Peyer's patch (tissue), 4 donors: ENCODE data around the gene ATP9B. TPM values are rescaled to one million over a fixed set of nuclear protein-coding genes. Genes with fewer than 3 reads are reported as not detected.

Experiments
- DNase-seq, 3 donors: peaks; one replicate each; pipeline ENCODE4 v3.0.0-alpha.2; 2017 to 2019
- H3K27ac ChIP-seq, 4 donors: fragments of 200-600 bp; sonication (generic); one replicate each; pipeline ENCODE4 v1.5.1; 2016 to 2019
- H3K27me3 ChIP-seq, 2 donors: fragments of 200-600 bp; sonication (generic); one replicate each; pipeline ENCODE4 v1.5.1; 2019
- H3K36me3 ChIP-seq, 3 donors: fragments of 200-600 bp; sonication (generic); one replicate each; pipeline ENCODE4 v1.5.1; 2016 to 2019
- H3K4me1 ChIP-seq, 4 donors: fragments of 200-600 bp; sonication (generic); one replicate each; pipeline ENCODE4 v1.5.1; 2016 to 2019
- H3K4me3 ChIP-seq, 4 donors: fragments of 200-600 bp; sonication (generic); 1 replicate in 3 of 4; 2 replicates in 1 of 4; pipeline ENCODE4 v1.5.1; 2016 to 2019; ENCODE audit warnings: mild to moderate bottlenecking in 1 of 4
- H3K9me3 ChIP-seq, 4 donors: fragments of 200-600 bp; sonication (generic); one replicate each; pipeline ENCODE4 v1.5.1; 2016 to 2019; ENCODE audit warnings: mild to moderate bottlenecking in 1 of 4
- POLR2A ChIP-seq, 2 donors: fragments of 450-650 bp; IDR thresholded peaks; one replicate each; pipeline ENCODE4 v1.5.1; 2017; ENCODE audit warnings: antibody characterized with exemption in 2 of 2, mild to moderate bottlenecking in 2 of 2, moderate library complexity in 2 of 2
- total RNA-seq, 4 donors: library from RNA; depleted of rRNA; stranded (reverse); fragments of >200 nt; gene quantifications; one replicate each; pipeline ENCODE4 v1.1.0, GENCODE V29; 2016
- TF ChIP-seq, protein P1 (sequence below), 6 experiments: fragments of 450-650 bp in 4 of 6; fragments of 200-600 bp in 2 of 6; sonication (generic) in 1 of 6; IDR thresholded peaks; one replicate each; pipeline ENCODE4 v1.5.1; 2017 to 2019; ENCODE audit warnings: antibody characterized with exemption in 6 of 6, mild to moderate bottlenecking in 3 of 6, moderate library complexity in 1 of 6

Gene ATP9B
- total RNA-seq, 4 donors from 2014 or later = 37.5 to 107 (median 61.9) TPM

DNA sequence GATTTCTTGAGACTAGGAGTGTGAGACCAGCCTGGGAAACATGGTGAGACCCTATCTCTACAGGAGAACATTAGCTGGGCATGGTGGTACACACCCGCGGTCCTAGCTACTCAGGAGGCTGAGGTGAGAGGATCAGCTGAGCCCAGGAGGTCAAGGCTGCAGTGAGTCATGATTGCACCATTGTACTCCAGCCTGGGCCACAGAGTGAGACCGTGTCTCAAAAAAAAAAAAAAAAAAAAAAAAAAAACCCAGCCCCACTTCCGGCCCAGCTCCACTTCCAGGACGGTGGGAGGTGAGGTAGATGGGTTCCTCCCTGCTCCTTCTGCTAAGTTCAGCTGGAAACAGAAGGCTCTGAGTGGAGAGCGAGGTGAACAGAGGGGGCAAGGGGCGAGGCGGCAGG lies 285.2 kb downstream of the ATP9B start:
- peaks cover 0 to 21% (median 0%) of the 10 kb centered on the region in 3 donors for H3K36me3 ChIP-seq
- no peaks in the 10 kb centered on the region for H3K27me3 ChIP-seq
- DNase-seq = no peak
- no peak for TF ChIP-seq POLR2A (IDR thresholded peaks at IDR 0.05)
- TF ChIP-seq, protein P1, sequence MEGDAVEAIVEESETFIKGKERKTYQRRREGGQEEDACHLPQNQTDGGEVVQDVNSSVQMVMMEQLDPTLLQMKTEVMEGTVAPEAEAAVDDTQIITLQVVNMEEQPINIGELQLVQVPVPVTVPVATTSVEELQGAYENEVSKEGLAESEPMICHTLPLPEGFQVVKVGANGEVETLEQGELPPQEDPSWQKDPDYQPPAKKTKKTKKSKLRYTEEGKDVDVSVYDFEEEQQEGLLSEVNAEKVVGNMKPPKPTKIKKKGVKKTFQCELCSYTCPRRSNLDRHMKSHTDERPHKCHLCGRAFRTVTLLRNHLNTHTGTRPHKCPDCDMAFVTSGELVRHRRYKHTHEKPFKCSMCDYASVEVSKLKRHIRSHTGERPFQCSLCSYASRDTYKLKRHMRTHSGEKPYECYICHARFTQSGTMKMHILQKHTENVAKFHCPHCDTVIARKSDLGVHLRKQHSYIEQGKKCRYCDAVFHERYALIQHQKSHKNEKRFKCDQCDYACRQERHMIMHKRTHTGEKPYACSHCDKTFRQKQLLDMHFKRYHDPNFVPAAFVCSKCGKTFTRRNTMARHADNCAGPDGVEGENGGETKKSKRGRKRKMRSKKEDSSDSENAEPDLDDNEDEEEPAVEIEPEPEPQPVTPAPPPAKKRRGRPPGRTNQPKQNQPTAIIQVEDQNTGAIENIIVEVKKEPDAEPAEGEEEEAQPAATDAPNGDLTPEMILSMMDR (IDR thresholded peaks at IDR 0.05) = no peak
- no peak overlapping the region for H3K4me3 ChIP-seq
- no peaks in the 10 kb centered on the region for H3K4me1 ChIP-seq
- H3K9me3 ChIP-seq = no peaks in the 10 kb centered on the region
- no peak overlapping the region for H3K27ac ChIP-seq

DNA sequence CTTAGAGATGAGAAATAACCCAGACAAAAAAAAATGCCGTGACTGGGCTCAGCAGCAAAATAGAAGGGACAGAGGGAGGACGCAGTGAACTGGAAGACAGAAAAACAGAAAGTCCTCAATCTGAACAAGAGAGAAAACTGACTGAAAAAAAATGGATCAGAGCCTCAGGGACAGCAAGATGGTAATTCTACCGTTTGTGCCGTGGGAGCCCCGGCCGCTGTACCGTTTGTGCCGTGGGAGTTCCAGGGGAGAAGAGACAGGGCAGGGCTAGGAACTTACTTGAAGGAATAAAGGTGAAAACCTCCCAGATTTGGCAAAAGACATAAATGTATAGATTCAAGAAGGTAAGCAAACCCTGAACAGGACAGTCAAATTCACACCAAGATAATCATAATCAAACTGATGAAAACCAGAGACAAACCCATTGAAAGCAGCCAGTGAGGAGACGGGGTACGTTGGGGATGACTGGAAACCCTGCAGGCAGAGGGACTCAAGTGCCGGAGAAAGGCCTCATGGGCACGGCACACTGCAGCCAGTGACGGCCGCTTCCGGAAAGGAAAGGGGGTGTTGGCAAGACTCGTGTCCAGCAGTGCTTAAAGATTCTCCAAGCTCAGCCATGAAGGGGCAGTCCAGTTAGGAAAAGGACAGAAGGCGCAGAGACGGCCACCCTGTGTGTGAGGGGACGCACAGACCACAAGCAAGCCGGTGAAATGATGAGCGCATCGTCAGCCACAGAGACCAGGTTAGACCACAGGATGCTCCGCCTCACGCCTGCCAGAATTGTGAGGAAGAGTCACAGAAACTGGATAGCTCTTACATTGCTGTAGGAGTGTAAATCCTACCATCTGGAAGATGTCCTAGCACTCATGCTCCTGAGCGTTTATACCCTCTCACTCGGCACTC lies 286.5 kb downstream of the ATP9B start:
- peaks cover 0 to 25% (median 0%) of the 10 kb centered on the region in 3 donors for H3K36me3 ChIP-seq
- H3K27me3 ChIP-seq = no peaks in the 10 kb centered on the region
- no peak for DNase-seq
- no peak overlapping the region for H3K4me3 ChIP-seq
- no peaks in the 10 kb centered on the region for H3K4me1 ChIP-seq
- no peaks in the 10 kb centered on the region for H3K9me3 ChIP-seq
- no peak for TF ChIP-seq POLR2A (IDR thresholded peaks at IDR 0.05)
- TF ChIP-seq, protein P1 (IDR thresholded peaks at IDR 0.05) = no peak
- H3K27ac ChIP-seq = no peak overlapping the region

DNA sequence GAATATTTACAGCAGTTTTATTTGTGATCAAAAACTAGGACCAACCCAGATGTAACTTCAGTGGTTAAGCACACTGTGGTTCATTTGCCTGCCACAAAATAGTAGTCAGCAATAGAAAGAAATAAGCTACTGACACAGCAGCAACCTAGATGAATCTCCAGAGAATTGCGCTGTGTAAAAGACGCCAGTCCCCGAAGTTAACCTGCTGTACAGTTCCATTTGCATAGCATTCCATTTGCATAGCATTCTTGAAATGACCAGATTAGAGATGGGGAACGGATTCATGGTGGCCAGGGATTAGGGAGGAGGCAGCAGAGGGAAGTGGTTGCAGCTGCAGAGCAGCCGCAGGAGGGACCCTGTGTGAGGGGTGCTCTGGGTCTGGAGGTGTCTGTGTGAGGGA lies 287.2 kb downstream of the ATP9B start:
- TF ChIP-seq, protein P1 (IDR thresholded peaks at IDR 0.05) = no peak
- no peak for TF ChIP-seq POLR2A (IDR thresholded peaks at IDR 0.05)
- DNase-seq = no peak
- H3K4me3 ChIP-seq = no peak overlapping the region
- H3K36me3 ChIP-seq = peaks cover 0 to 30% (median 0%) of the 10 kb centered on the region in 3 donors
- H3K4me1 ChIP-seq = no peaks in the 10 kb centered on the region
- no peak overlapping the region for H3K27ac ChIP-seq
- H3K9me3 ChIP-seq = no peaks in the 10 kb centered on the region
- H3K27me3 ChIP-seq = no peaks in the 10 kb centered on the region

DNA sequence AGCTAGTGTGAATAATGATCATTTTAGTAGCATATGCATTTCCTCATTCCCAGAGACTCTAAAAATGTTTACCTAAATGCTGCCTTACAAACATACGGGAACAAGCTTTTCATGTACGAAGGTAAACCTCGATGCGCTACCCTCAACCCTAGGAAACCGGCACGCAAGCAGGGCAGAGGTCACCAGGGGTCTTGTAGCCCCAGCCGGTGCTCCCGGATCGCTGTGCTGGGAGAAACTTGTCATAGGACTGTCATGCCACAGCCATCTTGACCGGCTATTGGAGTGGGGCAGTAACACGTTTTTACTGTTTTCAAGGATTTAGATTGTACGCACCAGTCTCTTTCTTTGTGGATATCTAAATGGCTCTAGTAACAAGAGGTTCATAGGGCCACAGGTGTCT lies 291.7 kb downstream of the ATP9B start:
- Histone ChIP-seq H3K9me3 (no peaks in the 10 kb centered on the region), H3K27ac (no peak overlapping the region), H3K27me3 (no peaks in the 10 kb centered on the region), H3K4me3 (no peak overlapping the region), H3K36me3 (peaks cover 0 to 35% (median 0%) of the 10 kb centered on the region in 3 donors), H3K4me1 (no peaks in the 10 kb centered on the region)
- no peak for DNase-seq
- TF ChIP-seq, protein P1 (IDR thresholded peaks at IDR 0.05) = no peak
- no peak for TF ChIP-seq POLR2A (IDR thresholded peaks at IDR 0.05)

DNA sequence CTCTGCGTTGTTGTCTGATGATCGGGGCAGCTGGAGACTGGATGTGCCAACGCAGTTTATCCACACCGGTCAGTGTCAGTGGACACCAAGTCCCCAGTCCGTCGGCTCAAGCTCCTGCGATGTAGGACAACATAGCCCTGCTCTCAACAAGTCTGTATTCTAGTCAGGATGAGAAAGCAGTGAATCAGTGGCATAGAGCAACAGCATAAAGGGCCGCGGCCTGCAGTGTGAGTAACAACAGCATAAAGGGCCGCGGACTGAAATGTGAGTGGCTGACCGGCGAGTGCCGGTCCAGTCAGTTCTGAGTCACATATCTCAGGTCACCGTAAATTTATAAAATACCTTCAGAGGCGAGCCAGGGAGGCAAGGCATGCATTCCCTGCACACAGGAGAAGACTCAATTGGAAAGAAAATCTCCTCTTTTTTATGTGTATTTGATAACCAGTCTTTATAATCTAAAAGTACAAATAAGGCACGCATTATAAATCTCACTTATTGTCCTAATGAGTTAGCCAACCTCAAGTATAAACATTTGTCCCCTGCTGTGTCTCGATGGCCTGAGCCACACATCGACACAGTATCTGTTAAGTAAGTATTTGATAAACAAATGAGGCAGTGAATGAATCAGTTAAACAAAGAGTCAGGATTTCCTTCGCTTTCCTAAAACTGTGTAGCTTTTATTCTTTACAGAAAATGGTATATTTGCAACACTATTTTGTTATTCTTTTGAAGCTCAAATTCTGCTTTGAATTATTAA lies 292.8 kb downstream of the ATP9B start:
- H3K27ac ChIP-seq = no peak overlapping the region
- no peaks in the 10 kb centered on the region for H3K27me3 ChIP-seq
- H3K36me3 ChIP-seq = peaks cover 0 to 35% (median 0%) of the 10 kb centered on the region in 3 donors
- no peak for TF ChIP-seq POLR2A (IDR thresholded peaks at IDR 0.05)
- TF ChIP-seq, protein P1 (IDR thresholded peaks at IDR 0.05) = no peak
- no peaks in the 10 kb centered on the region for H3K4me1 ChIP-seq
- no peak overlapping the region for H3K4me3 ChIP-seq
- H3K9me3 ChIP-seq = no peaks in the 10 kb centered on the region
- DNase-seq = no peak
